Activated CD4-positive, alpha-beta T cell treated with anti-CD3 and anti-CD28 coated beads for 4 hours (primary cell): ENCODE data around the gene MSANTD2.

Experiments
- DNase-seq, 2 donors: peaks; one replicate each; pipeline ENCODE4 v3.0.0-alpha.2; 2020

Gene MSANTD2

GRCh38 chr11:124728134-124728533 lies 72.1 kb downstream of the MSANTD2 start:
- DNase-seq = no peak

- DNase-seq = no peak
Measured at GRCh38 chr11:124727474-124727873, 72.7 kb downstream of the MSANTD2 start.

- no peak for DNase-seq
Measured at GRCh38 chr11:124725719-124726105, 74.5 kb downstream of the MSANTD2 start.

- no peak for DNase-seq
Measured at GRCh38 chr11:124724979-124725718, 75.1 kb downstream of the MSANTD2 start.

GRCh38 chr11:124722176-124722575 lies 78.0 kb downstream of the MSANTD2 start:
- no peak for DNase-seq

- DNase-seq = no peak
Measured at GRCh38 chr11:124719534-124719933, 80.7 kb downstream of the MSANTD2 start.

- no peak for DNase-seq
Measured at GRCh38 chr11:124718801-124719200, 81.4 kb downstream of the MSANTD2 start.

- peak in 1 of 2 donors; percentile 7 for DNase-seq
Measured at GRCh38 chr11:124717786-124718651, 82.2 kb downstream of the MSANTD2 start.

GRCh38 chr11:124717421-124717785 lies 82.8 kb downstream of the MSANTD2 start:
- no peak for DNase-seq

- DNase-seq = no peak
Measured at GRCh38 chr11:124716591-124716990, 83.6 kb downstream of the MSANTD2 start.
